Endodermal cell (in vitro differentiated cells): ENCODE results near the gene INPP5B. TPM values are rescaled to one million over a fixed set of nuclear protein-coding genes. Genes with fewer than 3 reads are reported as not detected.
"Not testable (repeated sequence)": the region's sequence is repeated elsewhere in the genome, so short reads cannot be mapped to it uniquely, and the experiment has no call there.

Experiments
- DNase-seq: peaks from one replicate; pipeline ENCODE4 v3.0.0-alpha.2; 2017
- H3K27ac ChIP-seq: 2 replicates; pipeline ENCODE4 v1.5.1; 2013; ENCODE audit warnings: mild to moderate bottlenecking, low read depth, low read length, moderate library complexity
- H3K27me3 ChIP-seq: 2 replicates; pipeline ENCODE4 v1.6.1; 2013; ENCODE audit warnings: mild to moderate bottlenecking, low read length, moderate library complexity; ENCODE audit not compliant: insufficient read depth, control insufficient read depth, poor library complexity, severe bottlenecking
- H3K36me3 ChIP-seq: 2 replicates; pipeline ENCODE4 v1.7.0; 2013; ENCODE audit warnings: mild to moderate bottlenecking, low read length, moderate library complexity; ENCODE audit not compliant: control insufficient read depth, insufficient read depth
- H3K4me1 ChIP-seq: one replicate; pipeline ENCODE4 v1.7.0; 2013; ENCODE audit warnings: low read length; ENCODE audit not compliant: control insufficient read depth, insufficient read depth
- H3K4me3 ChIP-seq: 2 replicates; pipeline ENCODE4 v1.5.1; 2013; ENCODE audit warnings: mild to moderate bottlenecking, low read length, moderate library complexity
- H3K9ac ChIP-seq: 2 replicates; pipeline ENCODE4 v1.6.1; 2013; ENCODE audit warnings: mild to moderate bottlenecking, low read length, moderate library complexity; ENCODE audit not compliant: poor library complexity, severe bottlenecking; ENCODE audit errors: extremely low read depth
- H3K9me3 ChIP-seq: 2 replicates; pipeline ENCODE4 v1.6.1; 2013; ENCODE audit warnings: mild to moderate bottlenecking, low read length, moderate library complexity; ENCODE audit not compliant: control insufficient read depth
- H3K27ac Mint-ChIP-seq: 2 replicates; pipeline ENCODE4 v1.8.0; 2020; ENCODE audit warnings: mixed read lengths
- H3K27me3 Mint-ChIP-seq: 2 replicates; pipeline ENCODE4 v1.8.0; 2021; ENCODE audit warnings: mild to moderate bottlenecking, mixed read lengths; ENCODE audit not compliant: insufficient read depth
- H3K36me3 Mint-ChIP-seq: 2 replicates; pipeline ENCODE4 v1.8.0; 2020; ENCODE audit warnings: low read depth, mixed read lengths
- H3K4me1 Mint-ChIP-seq: 2 replicates; pipeline ENCODE4 v1.8.0; 2020; ENCODE audit warnings: mixed read lengths
- H3K4me3 Mint-ChIP-seq: 2 replicates; pipeline ENCODE4 v1.8.0; 2020; ENCODE audit warnings: mild to moderate bottlenecking, moderate library complexity, mixed read lengths
- H3K9me3 Mint-ChIP-seq: 2 replicates; pipeline ENCODE4 v1.8.0; 2020; ENCODE audit warnings: mild to moderate bottlenecking, mixed read lengths
- CTCF ChIP-seq: fragments of 200-600 bp; sonication (generic); conservative IDR thresholded peaks from 2 replicates; pipeline ENCODE4 v1.5.0; 2021; ENCODE audit warnings: antibody characterized with exemption, mild to moderate bottlenecking
- WGBS, 2 experiments: methylation state at CpG; one replicate each; pipeline versions ENCODE4 v1.1.5 to v1.1.7; 2013; ENCODE audit warnings: missing lambda C conversion rate in 2 of 2, mixed read lengths in 1 of 2; ENCODE audit not compliant: insufficient coverage in 1 of 2, insufficient read length in 1 of 2; 5-methylcytosine and 5-hydroxymethylcytosine counted together
- total RNA-seq, 2 donors: library from RNA; stranded (reverse); fragmentation: NEBNext Ultra II Directional in 1 of 2; extraction: Animal tissue kit (Norgen Biotek cat#: 25700) in 1 of 2; gene quantifications; 2 replicates in 1 of 2; 3 replicates in 1 of 2; pipeline ENCODE4 v1.2.1, GENCODE V29; 2021

The INPP5B gene
- total RNA-seq, 2 donors from 2014 or later, result 19.9 to 21.4 TPM

GRCh38 chr1:37905727-37906126 lies 41.1 kb downstream of the INPP5B start:
- Histone ChIP-seq H3K27ac (no peak overlapping the region), H3K4me1 (no peaks in the 10 kb centered on the region), H3K4me3 (no peak overlapping the region), H3K36me3 (no peaks in the 10 kb centered on the region), H3K27me3 (no peaks in the 10 kb centered on the region), H3K9ac (no peak overlapping the region), H3K9me3 (peaks cover 29% of the 10 kb centered on the region)
- Mint-ChIP-seq H3K4me1 (no peaks in the 10 kb centered on the region), H3K4me3 (no peak overlapping the region), H3K27me3 (no peaks in the 10 kb centered on the region), H3K9me3 (peaks cover 6% of the 10 kb centered on the region), H3K27ac (no peak overlapping the region), H3K36me3 (peaks cover 42% of the 10 kb centered on the region)
- no peak for DNase-seq
- TF ChIP-seq CTCF, result no peak
- WGBS, 2 experiments, result 80% methylated on average over 1 of the region's 1 CpG; no CpG with 5 or more reads in 1 of the 2 experiments

- H3K4me3 Mint-ChIP-seq, H3K9ac ChIP-seq, DNase-seq, H3K4me1 Mint-ChIP-seq, H3K27me3 ChIP-seq, H3K27me3 Mint-ChIP-seq, H3K4me3 ChIP-seq, H3K27ac ChIP-seq, H3K9me3 Mint-ChIP-seq, H3K4me1 ChIP-seq, H3K27ac Mint-ChIP-seq, H3K36me3 ChIP-seq: not testable (repeated sequence)
- H3K36me3 Mint-ChIP-seq, result peaks cover 42% of the 10 kb centered on the region
- WGBS, 2 experiments, result 93 to 100% methylated on average over 1 to 6 of the region's 6 CpGs
- peaks cover 29% of the 10 kb centered on the region for H3K9me3 ChIP-seq
These were observed 42.9 kb downstream of the INPP5B start for GRCh38 chr1:37903921-37904320.

GRCh38 chr1:37902983-37903382 lies 43.9 kb downstream of the INPP5B start:
- Histone ChIP-seq H3K9ac (no peak overlapping the region), H3K27me3 (no peaks in the 10 kb centered on the region), H3K9me3 (peaks cover 29% of the 10 kb centered on the region), H3K27ac (no peak overlapping the region), H3K4me1 (no peaks in the 10 kb centered on the region), H3K4me3 (no peak overlapping the region), H3K36me3 (no peaks in the 10 kb centered on the region)
- H3K9me3 Mint-ChIP-seq, result peaks cover 18% of the 10 kb centered on the region
- H3K4me1 Mint-ChIP-seq, result no peaks in the 10 kb centered on the region
- no peak overlapping the region for H3K4me3 Mint-ChIP-seq
- no peaks in the 10 kb centered on the region for H3K27me3 Mint-ChIP-seq
- no peak overlapping the region for H3K27ac Mint-ChIP-seq
- no peak for TF ChIP-seq CTCF
- 93 to 98% methylated on average over 4 to 5 of the region's 5 CpGs for WGBS, 2 experiments
- H3K36me3 Mint-ChIP-seq, result peaks cover 39% of the 10 kb centered on the region
- DNase-seq, result no peak

GRCh38 chr1:37901893-37902225 lies 45.0 kb downstream of the INPP5B start:
- no peak for DNase-seq
- no peak overlapping the region for H3K4me3 ChIP-seq
- Mint-ChIP-seq H3K9me3 (peaks cover 19% of the 10 kb centered on the region), H3K27me3 (no peaks in the 10 kb centered on the region), H3K36me3 (peaks cover 28% of the 10 kb centered on the region), H3K4me1 (no peaks in the 10 kb centered on the region), H3K27ac (no peak overlapping the region), H3K4me3 (no peak overlapping the region)
- no peaks in the 10 kb centered on the region for H3K27me3 ChIP-seq
- 93 to 97% methylated on average over 6 of the region's 6 CpGs for WGBS, 2 experiments
- H3K9ac ChIP-seq, result no peak overlapping the region
- no peak for TF ChIP-seq CTCF
- peaks cover 24% of the 10 kb centered on the region for H3K9me3 ChIP-seq
- no peak overlapping the region for H3K27ac ChIP-seq
- no peaks in the 10 kb centered on the region for H3K36me3 ChIP-seq
- H3K4me1 ChIP-seq, result no peaks in the 10 kb centered on the region
